BE2C (cell line): ENCODE data around the gene LPIN1.
"Not testable (repeated sequence)": the region's sequence is repeated elsewhere in the genome, so short reads cannot be mapped to it uniquely, and the experiment has no call there.

Experiments used
- DNase-seq: peaks from one replicate; pipeline ENCODE4 v3.0.0-alpha.2; 2020
- H3K27me3 ChIP-seq: fragments of 250-450 bp; sonication (Bioruptor Pico); 2 replicates; pipeline ENCODE4 v1.5.1; 2020; ENCODE audit warnings: mild to moderate bottlenecking
- H3K36me3 ChIP-seq: fragments of 250-450 bp; sonication (Bioruptor Pico); 2 replicates; pipeline ENCODE4 v1.5.1; 2020; ENCODE audit warnings: mild to moderate bottlenecking
- H3K4me1 ChIP-seq: fragments of 250-450 bp; sonication (Bioruptor Pico); 2 replicates; pipeline ENCODE4 v1.5.1; 2020
- H3K4me3 ChIP-seq: 2 replicates; pipeline ENCODE4 v1.5.1; 2011; ENCODE audit warnings: low read depth, low read length
- H3K9me3 ChIP-seq: fragments of 250-450 bp; sonication (Bioruptor Pico); 2 replicates; pipeline ENCODE4 v1.5.1; 2020
- CTCF ChIP-seq: IDR thresholded peaks from 2 replicates; pipeline ENCODE4 v1.5.1; 2012; ENCODE audit warnings: mild to moderate bottlenecking, low read depth, low read length

Gene LPIN1

DNA sequence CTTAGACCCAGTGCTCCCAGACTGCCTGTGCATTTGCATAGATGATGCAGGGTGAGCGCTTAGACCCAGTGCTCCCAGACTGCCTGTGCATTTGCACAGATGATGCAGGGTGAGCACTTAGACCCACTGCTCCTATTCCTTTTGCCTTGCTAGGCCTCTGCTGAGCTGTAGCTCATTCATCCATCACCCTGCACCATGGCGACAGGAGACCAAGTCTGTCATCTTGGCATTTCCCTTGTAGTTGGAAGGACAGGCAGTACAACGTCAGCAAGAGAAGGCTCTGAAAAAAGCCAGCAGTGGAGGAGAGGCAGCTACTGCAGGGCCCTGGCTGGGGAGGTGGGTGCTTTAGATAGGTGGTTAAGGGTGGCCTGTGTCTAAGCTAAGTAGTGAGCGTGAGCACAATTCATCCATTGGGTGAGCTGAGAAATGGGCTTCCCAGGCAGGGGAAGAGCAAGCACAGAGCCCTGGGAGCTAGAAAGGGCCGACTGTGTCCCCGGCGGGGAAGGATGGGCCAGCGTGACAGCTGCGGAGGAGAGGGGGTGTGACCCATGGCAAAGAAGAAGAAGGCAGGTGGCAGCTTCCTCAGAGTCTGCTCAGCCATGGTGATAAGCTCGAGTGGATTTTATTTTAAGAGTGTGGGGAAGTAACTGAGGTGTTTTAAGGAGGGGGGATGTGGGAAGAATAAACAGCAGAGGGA lies 108.8 kb downstream of the LPIN1 start:
- no peaks in the 10 kb centered on the region for H3K4me1 ChIP-seq
- no peaks in the 10 kb centered on the region for H3K9me3 ChIP-seq
- DNase-seq: no peak
- H3K36me3 ChIP-seq: no peaks in the 10 kb centered on the region
- no peaks in the 10 kb centered on the region for H3K27me3 ChIP-seq
- no peak overlapping the region for H3K4me3 ChIP-seq
- TF ChIP-seq CTCF: no peak

DNA sequence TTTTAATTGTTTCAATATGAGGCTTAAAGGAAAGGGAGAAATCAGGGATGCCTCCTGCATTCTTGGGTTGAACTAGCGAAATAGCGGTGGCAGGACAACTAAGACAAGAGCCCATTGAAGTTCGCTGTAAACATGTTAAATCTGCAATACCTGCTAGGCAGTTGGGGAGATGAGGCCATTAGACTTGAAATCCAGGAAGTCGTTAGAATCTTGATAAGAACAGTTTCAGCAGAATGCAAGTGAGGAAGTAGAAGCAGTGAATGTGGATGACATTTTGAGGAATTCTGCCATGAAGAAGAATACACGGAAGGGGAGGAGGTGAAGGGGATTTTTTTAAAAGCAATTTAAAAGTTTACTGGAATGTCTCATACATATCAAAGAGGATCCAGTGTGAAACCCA lies 109.7 kb downstream of the LPIN1 start:
- TF ChIP-seq CTCF: no peak
- DNase-seq: no peak
- Histone ChIP-seq H3K9me3 (no peaks in the 10 kb centered on the region), H3K4me1 (no peaks in the 10 kb centered on the region), H3K36me3 (no peaks in the 10 kb centered on the region), H3K27me3 (no peaks in the 10 kb centered on the region), H3K4me3 (no peak overlapping the region)

DNA sequence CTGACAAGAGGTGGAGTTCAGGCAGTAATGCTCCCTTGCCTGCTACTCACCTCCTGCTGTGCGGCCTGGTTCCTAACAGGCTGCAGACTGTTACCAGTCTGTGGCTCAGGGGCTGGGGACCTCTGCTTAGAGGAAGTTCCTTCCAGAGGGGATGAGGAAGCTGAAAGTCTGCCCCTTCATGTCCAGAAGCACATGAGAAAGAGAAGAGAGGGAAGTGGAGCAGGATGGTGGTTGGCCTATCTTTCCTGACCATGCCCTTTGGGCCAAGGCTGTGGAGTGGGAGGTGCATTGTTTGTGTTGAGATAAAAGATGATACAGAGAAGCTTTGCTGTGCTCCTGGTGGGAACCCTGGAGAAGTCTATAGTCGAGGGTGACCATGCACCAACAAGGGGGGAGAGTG lies 112.5 kb downstream of the LPIN1 start:
- Histone ChIP-seq H3K27me3 (no peaks in the 10 kb centered on the region), H3K9me3 (no peaks in the 10 kb centered on the region), H3K36me3 (no peaks in the 10 kb centered on the region), H3K4me3 (no peak overlapping the region), H3K4me1 (no peaks in the 10 kb centered on the region)
- no peak for TF ChIP-seq CTCF
- DNase-seq: no peak

- H3K36me3 ChIP-seq, H3K27me3 ChIP-seq, H3K4me1 ChIP-seq, H3K9me3 ChIP-seq, DNase-seq, H3K4me3 ChIP-seq: not testable (repeated sequence)
Observed at GRCh38 chr2:11859975-11860374, 113.5 kb downstream of the LPIN1 start.

DNA sequence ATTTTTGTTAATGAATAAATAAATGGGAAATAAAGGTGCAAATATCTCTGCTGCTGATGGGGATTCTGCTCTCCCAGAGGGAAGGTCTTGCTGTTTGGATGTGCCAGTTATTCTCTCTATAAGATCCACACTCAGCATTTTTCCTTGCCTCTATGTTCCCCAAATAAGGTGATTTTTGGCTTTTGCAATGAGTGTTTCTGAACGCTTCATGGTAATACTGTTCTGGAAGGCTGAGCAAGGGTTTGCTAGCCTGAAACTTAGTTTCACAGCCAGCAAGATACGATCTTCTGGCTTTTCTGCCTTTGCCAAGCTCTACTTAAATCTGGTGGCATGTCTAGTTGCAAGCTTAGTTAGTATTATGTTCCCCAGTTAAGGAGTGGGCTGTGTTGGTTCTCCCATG lies 114.6 kb downstream of the LPIN1 start:
- TF ChIP-seq CTCF: no peak
- Histone ChIP-seq H3K36me3 (no peaks in the 10 kb centered on the region), H3K27me3 (no peaks in the 10 kb centered on the region), H3K9me3 (no peaks in the 10 kb centered on the region), H3K4me1 (no peaks in the 10 kb centered on the region; the same call in 1 of the 2 replicates), H3K4me3 (no peak overlapping the region)
- no peak for DNase-seq

- no peak for TF ChIP-seq CTCF
- no peaks in the 10 kb centered on the region for H3K36me3 ChIP-seq
- H3K27me3 ChIP-seq: no peaks in the 10 kb centered on the region
- no peaks in the 10 kb centered on the region; the same call in 1 of the 2 replicates for H3K4me1 ChIP-seq
- no peak overlapping the region for H3K4me3 ChIP-seq
- H3K9me3 ChIP-seq: no peaks in the 10 kb centered on the region
- DNase-seq: no peak
Observed at GRCh38 chr2:11862049-11862448, 115.6 kb downstream of the LPIN1 start.
